HG02763 (cell line): ENCODE measurements around the gene LRRC58.
"Not testable (repeated sequence)": the region's sequence is repeated elsewhere in the genome, so short reads cannot be mapped to it uniquely, and the experiment has no call there.

Source experiments
- ATAC-seq: cut with Tn5 transposase; IDR thresholded peaks from one replicate; pipeline ENCODE4 v1.9.1; 2021; ENCODE audit warnings: mild to moderate bottlenecking, moderate library complexity; ENCODE audit not compliant: unreplicated experiment

The LRRC58 gene

GRCh38 chr3:120348991-120349854 lies at the start of gene LRRC58:
TSS of gene LRRC58 (minus strand) at chr3:120349354. CDS start at chr3:120349243, 111 bp downstream.
- ATAC-seq: peak; percentile 92

- ATAC-seq: no peak
Measured at GRCh38 chr3:120396469-120396868, 47.3 kb upstream of the LRRC58 start.

DNA sequence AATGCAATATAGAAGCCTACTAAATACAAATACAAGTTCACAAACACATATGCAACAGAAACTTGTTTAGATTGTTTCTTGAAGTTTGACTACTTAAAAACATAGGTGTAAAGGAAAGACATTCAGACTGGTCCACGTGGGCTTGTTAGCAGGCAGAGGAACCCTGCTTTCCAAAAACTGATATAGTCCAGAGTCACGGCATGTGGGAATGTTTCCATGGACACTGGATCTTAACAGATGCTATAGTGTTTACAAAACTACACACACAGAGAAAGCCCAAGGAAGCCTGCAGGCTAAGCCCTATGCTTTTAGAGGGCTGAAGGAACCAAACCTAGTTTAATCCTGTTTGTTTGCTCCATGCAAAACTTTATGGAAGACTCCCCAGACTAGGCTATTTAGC lies 45.2 kb upstream of the LRRC58 start:
- no peak for ATAC-seq

DNA sequence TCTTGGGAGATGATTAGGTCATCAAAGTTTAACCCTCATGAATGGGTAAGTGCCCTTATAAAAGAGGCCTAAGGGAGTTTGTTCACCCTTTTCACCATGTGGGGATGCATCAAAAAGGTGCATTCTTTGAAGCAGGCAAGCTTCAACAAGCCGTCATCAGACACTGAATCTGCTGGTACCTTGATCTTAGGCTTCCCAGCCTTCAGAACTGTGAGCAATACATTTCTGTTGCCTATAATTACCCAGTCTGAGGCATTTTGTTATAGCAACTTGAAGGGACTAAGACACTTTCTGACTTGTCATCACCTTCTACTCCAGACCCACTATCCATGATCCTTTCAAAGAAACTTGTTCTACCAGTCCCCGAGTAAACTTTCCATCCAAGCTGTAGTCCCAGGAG lies 44.6 kb upstream of the LRRC58 start:
- ATAC-seq: no peak

- no peak for ATAC-seq
Measured at GRCh38 chr3:120393243-120393642, 44.1 kb upstream of the LRRC58 start.

DNA sequence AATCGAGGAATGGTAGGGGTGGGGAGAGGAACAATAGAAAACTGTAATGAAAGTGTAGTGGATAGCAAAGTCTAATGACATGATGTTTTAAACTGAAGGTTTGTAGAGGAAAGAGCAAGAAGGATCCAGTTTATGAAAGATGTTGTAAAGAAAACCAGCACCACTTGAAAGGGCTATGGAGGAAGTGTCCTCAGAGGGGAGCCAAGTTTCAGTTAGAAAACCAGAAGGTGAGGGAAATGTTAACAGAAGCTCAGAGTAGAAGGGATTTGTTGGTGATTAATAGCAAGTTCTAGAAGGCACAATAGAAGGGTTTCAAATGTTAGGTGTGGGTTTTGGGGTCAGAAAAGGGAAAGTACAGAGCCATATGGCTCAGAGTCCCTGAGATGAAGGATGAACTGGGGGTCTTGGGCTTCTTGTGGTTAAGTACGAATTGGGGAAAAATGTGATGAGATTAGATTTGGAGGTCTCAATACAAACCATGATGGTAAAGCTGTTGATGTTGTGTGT lies 33.8 kb upstream of the LRRC58 start:
- ATAC-seq: no peak

- no peak for ATAC-seq
Measured at GRCh38 chr3:120381503-120381902, 32.3 kb upstream of the LRRC58 start.

DNA sequence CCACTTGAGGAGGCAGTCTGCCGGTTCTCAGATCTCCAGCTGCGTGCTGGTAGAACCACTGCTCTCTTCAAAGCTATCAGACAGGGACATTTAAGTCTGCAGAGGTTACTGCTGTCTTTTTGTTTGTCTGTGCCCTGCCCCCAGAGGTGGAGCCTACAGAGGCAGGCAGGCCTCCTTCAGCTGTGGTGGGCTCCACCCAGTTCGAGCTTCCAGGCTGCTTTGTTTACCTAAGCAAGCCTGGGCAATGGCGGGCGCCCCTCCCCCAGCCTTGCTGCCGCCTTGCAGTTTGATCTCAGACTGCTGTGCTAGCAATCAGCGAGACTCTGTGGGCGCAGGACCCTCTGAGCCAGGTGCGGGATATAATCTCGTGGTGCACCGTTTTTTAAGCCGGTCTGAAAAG lies 28.8 kb upstream of the LRRC58 start:
- not testable (repeated sequence) for ATAC-seq

DNA sequence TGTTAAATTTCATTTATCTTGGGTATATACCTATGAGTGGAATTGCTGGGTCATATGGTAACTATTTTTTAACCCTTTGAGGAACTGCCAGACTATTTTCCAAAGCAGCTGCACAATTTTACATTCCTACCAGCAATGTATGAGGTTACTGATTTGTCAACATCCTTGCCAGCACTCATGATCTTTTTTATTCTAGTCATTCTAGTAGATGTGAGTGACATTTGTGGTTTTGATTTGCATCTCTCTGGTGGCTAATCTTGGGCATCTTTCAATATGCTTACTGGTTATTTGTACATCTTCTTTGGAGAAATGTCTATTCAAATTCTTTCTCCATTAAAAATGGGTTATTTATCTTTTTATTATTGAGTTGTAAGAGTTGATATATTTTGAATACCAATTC lies 21.3 kb upstream of the LRRC58 start:
- no peak for ATAC-seq

GRCh38 chr3:120369037-120369467 lies 19.9 kb upstream of the LRRC58 start:
- peak; percentile 87 for ATAC-seq

DNA sequence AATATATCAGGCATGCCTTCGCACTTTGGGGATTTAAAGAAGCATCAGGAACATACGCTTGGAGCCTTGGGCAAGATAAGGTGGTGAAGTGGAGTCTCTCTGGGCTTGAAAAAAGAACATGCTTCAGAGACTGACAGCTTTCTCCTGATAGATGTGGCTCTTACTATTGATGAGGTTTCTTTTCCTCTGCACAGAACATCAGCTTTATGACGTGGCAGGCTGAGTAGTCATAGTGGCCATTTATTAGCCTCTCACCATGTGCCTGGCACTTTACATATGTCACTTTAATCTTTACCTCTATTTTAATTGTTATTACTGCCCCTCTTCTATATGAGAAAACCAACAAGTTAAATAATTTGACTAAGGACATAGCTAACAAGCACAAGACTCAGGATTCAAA lies 19.0 kb upstream of the LRRC58 start:
- ATAC-seq: no peak

DNA sequence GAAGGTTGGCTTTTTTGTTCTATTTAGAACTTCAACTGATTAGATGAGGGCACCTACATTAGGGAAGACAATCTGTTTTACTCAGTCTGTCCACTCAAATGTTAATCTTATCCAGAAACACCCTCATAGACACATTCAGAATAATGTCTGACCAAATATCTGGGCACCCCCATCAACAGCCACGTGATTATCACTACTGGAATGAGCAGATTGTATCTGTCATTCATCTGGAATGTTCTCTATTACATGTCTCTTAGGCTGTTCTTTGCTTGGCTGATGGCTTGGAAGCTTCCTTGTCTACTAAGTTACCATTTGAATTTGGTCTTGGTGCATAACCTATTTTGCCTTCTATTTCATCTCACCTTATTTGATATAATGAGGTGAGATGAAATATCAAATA lies 15.7 kb upstream of the LRRC58 start:
- ATAC-seq: no peak

GRCh38 chr3:120364101-120364500 lies 14.9 kb upstream of the LRRC58 start:
- no peak for ATAC-seq

DNA sequence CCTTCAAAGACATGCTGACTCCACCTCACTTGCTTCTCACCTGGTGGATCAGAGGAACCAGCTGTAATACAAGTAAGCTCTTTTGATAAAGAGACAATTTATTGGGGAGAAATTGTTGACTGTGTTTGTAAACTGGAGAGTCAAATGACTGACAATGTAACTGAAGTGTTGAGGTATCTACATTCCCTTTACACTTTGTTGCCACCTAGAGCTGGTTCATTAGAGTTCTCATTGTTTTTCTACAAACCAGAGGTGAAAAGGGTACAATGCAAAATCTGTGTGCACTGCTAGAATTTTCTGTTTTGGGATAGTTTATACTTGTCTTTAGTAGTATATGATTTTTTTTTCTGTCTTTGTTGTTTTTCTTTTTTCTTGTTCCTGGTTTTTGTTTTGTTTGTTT lies 8.7 kb upstream of the LRRC58 start:
- ATAC-seq: no peak

DNA sequence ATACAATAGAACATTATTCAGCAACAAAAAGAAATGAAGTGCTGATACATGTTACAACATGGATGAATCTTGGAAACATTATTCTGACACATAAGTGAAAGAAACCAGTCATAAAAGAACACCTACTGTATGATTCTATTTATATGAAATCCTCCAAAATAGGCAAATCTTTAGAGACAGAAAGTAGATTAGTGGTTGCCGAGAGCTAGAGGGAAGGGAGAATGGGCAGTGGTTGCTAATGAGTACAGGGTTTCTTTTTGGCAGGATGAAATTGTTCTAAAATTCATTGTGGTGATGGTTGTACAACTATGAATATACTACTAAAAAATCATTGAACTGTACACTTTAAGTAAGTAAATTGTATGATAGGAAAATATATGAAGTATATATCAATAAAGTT lies 6.3 kb upstream of the LRRC58 start:
- ATAC-seq: no peak

DNA sequence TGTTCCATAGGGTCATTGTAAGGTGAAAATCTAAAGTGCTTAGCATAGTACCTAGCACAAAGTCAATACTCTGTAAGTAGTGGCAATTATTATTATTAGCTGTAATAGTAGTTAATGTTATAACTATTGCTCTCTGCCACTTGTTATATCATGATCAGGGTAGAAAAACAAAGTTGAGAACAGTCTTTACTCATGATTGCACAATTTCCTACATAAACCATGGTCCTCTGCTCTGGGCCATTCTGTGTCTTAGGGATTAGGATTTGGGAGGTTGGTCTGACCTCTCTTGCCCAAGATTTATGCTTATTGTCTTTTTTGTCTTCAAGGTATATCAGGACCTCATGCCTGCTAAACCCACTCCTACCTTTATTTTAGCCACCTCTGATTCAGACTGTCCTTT lies 4.3 kb upstream of the LRRC58 start:
- no peak for ATAC-seq

GRCh38 chr3:120352017-120352416 lies 2.9 kb upstream of the LRRC58 start:
- no peak for ATAC-seq

DNA sequence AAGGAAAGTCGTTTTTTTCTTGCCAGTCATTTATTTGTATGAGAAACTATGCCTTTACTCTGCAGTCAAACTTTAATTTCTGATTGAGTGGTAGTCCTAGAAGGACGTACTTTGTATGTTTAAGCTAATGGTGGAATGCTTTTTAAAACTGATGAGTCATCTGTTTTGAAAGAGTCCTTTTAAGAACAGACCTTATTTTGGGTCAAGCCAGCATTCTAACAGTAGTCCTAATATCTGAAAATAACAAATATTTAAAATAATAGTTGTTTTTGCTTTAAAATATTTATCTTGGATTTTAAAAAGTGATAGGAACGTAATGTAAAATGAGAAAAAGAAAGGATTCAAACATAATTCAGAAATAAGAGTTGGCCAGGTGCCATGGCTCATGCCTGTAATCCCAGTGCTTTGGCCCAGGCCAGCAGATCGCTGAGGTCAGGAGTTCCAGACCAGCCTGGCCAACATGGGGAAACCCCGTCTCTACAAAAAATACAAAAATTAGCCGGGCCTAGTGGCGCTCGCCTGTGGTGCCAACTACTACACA lies 1.3 kb upstream of the LRRC58 start:
- ATAC-seq: no peak

GRCh38 chr3:120349855-120350125 lies 636 bp upstream of the LRRC58 start:
- ATAC-seq: no peak

DNA sequence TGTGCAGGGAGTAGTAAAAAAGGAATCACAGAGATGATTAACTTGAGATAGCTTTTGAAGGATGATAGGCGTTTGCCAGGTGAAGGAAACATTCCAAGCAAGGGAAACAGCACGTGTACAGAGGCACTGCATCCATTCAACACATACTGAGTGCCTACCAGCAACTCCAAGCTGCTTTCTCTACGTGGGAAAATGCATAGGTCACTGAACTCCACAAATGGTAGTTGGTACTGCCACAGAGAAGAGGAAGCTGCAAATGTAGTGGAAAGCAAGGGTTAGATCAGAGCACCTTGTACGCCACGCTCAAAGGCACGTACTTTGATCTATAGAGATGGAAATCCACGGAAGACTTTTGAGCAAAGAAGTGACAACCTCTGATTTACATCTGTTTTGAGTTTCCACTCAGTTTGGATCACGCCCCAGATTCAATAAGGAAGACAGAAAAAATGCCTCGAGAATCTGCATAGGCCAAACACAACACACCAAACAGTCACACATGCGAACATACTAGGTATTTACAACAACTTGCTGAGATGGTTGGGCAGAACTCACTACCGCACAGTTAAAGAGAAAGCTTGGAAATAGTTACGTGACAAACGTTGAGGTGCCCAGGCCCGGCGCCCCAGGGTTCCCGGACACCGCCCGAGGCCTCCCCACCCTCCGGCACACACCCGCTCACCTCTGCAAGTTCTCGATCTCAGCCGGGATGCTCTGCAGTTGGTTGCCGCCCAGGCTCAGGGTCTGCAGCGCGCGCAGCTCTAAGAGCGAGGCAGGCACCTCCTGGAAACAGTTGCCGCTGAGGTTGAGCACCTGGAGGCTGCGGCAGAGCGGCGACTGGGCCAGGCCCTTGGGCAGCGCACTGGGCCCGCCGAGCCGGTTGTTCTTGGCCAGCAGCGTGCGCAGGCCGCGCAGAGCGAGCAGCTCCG lies 826 bp downstream of the LRRC58 start:
- ATAC-seq: peak; percentile 41

DNA sequence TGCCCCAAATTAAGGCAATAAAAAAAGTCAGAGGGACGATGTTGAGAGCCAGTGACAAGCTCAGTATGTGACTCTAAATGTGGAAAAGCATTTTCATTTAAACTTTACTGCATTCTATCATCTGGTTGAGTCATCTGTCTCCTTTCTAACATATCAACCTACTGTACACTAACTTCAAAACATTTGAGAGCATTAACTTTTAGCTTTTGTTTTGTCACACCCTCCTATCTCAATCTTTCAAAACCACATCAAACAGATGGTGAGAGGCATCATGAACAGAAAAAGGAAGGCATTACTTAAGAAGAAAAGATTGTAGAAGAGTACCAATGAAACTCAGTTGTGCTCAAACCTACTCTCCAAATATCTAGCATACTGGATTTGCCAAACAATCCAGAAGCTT lies 4.8 kb downstream of the LRRC58 start:
- ATAC-seq: no peak
